Activated CD4-positive, alpha-beta T cell treated with anti-CD3 and anti-CD28 coated beads, Interleukin-2, Interleukin-6, amounts not matched to agents 100 ng/mL and 50 ng/mL, durations not matched to agents 16 hours and 8 hours (primary cell): ENCODE data around the gene MVD.
A peak's percentile ranks its signal among the peaks of the same experiment; 100 is the strongest.

Experiments used
- DNase-seq: peaks from one replicate; pipeline ENCODE4 v3.0.0-alpha.2; 2020

MVD gene

DNA sequence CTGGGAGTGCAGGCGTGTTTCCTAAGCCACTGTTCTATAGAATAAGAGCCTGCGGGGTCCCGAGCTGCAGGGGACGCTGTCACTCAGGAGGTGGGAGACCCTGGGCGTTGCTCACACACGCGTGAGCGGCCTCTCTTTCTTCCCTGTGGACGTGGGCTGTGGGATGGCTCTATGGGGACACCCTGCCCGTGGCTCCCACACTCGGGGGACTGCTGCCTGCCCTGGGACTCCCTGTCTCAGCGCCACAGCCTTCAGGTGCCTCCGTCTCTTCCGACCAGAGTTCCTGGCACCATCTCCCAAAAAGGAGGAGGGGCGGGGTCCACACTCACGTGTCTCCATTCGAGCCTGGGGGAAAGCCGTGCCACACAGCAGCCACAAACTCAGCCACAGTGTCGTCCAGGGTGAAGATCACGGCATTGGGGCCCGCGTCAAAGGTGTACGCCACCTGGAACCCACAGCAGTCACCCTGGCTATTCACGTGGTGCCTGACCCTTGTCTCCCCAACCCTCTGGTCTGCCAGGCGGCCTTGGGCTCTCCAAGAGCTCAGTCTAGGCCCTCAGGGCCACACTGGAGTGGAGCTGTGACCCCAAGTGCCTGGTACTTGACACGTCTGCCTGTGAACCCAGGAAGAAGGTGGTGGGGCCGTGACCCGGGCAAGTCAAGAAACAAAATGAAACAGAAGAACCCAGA is 8.4 kb downstream of the MVD start:
- no peak for DNase-seq

DNA sequence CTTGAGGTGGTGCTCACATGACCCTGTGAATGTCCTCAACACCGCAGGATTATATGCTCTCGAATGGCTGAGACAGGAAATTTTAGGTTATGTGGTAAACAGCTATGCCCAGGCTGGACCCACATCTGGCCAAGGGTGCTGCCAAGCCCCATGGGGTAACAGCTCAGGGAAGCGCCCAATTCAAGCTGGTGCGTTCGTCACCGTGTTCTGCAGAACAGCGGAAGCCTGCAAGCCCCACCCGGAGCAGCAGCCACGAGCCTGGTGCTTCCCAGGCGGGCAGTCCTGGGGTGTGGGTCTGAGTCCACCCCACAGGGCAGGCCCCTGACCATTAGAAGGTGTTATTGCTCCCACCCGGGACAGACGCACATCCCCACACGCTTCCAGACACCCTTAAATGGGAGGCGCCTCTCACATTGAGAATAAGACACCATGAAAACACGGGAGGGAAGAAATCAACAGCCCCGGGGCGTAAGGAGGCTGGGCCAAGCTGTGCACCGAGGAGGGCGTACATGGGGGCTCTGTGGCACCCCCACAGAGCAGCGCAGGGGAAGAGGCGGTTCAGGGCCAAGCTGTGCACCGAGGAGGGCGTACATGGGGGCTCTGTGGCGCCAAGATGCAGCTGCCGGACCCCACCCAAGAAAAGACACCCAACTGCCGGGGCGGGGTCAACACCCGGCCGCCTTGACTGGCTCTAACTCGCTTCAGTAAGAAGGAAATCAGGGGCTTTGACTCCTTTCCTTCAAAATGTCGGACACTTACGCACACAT is 9.1 kb downstream of the MVD start:
- no peak for DNase-seq

DNA sequence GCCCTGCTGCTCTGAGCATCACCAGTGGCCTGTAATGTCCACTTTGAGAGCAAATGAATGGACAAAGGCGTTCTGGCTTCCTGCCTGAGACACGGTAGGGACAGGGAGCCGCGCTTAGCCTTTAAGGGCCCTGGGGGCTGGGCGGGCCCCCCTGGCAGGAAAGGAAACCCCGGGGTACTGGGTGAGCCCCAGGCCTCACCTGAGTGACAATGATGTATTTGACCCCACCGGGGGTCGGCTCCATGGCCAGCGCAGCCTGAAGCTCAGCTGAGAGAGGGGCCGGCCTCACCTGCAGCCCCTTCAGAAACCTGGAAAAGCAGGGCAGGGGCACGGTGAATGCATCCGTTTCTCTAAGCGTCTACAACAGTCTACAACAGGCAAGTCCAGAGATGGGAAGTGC is 9.8 kb downstream of the MVD start:
- no peak for DNase-seq

DNA sequence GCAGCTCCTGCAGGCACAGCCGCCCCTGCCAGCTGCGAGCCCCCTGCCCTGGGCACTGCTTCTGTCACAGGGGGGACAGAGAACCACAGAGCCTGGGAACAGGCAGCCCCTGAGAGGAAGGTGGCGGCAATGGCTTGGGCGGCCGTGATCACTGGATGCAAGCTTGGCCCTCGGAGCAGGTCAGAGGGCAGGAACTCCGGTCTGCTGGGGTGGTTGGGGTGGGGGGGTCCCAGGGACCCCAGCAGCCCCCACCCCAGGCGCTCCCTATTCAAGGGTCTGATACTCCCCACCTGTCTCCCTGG is 10.2 kb downstream of the MVD start:
- DNase-seq: no peak

DNA sequence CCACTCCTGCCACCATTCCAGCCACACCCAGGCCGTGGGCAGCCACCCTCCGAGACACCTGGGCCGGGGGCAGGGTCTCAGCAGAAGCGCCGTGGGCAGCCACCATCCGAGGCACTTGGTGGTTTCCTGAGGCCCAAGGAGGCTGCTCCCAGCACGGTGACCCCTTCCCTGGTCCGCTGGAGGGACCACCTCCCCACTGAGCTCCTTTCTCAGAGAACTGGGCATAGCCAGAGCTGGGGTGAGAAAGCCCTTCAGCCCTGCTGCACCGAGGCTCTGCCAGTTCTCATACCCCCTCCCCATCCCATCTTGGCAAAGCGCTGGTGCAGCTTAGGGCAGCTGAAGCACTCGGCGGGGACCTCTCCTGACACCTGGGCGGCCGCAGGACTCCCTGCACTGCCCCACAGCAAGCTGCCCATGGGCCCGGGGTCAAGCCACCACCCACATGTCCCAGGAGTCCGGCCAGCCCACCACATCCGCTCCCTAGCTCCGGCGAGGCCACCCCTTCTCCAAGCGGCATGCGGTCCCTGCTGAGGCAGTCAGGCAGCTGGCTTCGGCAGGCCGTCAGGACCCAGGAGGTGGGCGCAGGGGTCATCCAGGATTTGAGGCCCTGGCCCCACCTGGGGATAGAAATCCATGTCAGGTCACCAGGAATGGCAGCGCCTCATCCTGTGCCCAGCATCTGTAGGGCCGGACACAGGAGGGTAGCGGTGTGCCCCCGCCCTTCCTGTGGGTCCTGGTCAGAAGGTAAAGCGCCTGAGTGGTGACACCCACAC is 10.7 kb downstream of the MVD start:
- DNase-seq: no peak

- DNase-seq: peak; percentile 91
These were observed 11.5 kb downstream of the MVD start for GRCh38 chr16:88651276-88651988.

DNA sequence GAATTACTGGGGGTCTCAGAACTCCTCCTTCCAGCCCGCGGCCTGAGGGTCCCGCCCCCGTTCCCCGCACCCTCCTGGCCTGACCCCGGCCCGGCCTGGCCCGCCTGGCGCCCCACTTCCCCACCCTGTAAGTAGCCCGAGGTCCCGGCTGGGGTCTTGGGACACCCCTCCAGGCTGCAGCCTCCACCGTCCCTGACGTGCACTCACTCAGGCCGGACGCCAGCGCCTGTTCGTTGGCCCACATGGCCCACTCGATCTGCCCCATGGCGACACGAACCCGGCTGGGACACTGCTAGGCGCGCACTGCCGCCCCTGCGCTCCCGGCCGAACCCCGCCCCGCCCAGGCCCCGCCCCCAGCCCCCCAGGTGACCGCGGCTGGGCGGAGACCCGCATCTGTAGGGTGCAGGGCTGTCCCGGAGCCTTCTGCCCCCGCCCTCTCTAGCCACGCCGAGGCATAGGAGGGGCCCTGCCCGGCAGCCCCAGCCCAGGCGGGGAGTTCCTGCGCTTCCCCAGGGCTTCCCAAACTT is 12.1 kb downstream of the MVD start, which contains the start of gene CYBA:
TSS of gene CYBA (minus strand) at position 305 of the 527 bp plus-strand sequence. CDS start at position 265, 40 bp downstream.
- DNase-seq: peak; percentile 91

DNA sequence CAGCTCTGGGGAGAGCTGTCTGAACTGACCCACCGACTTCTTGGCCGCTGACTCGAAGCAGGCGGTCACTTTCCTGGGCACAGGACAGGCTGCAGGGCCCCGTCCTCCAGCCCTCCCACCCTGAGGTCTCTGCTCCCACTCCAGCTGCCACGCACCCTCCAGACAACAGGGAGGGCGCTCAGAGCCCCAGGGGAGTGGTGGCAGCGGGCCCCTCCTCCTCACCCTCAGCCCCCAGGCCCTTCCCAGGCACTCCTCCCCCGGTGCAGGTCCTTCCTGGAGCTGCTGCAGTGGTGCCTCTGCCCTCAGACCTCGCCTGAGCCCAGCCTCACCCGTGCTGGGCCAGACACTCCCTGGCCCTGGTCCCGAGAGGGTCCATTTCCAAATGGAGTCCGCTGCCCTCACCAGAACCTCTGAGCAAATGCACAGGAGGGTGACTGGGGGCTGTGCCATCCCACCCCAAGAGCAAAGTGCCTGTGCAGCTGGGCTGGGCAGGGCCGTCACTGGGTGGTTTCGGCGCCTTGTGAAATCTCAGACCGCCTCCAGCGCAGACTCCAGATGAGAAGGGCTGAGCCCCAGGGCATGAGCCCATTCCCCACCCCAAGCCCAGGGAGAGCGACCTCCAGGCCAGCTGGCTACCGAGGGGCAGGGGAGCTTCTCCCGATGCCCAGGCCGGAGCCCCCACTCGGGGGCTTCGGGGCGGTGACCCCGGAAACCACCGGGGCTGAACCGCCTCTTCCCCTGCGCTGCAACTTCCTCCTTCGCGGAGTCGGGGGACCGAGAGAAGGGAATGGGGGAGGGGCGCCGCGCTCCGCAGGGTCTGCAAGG is 12.8 kb downstream of the MVD start:
- DNase-seq: peak; percentile 50

GRCh38 chr16:88649195-88649923 is 13.5 kb downstream of the MVD start:
- no peak for DNase-seq

DNA sequence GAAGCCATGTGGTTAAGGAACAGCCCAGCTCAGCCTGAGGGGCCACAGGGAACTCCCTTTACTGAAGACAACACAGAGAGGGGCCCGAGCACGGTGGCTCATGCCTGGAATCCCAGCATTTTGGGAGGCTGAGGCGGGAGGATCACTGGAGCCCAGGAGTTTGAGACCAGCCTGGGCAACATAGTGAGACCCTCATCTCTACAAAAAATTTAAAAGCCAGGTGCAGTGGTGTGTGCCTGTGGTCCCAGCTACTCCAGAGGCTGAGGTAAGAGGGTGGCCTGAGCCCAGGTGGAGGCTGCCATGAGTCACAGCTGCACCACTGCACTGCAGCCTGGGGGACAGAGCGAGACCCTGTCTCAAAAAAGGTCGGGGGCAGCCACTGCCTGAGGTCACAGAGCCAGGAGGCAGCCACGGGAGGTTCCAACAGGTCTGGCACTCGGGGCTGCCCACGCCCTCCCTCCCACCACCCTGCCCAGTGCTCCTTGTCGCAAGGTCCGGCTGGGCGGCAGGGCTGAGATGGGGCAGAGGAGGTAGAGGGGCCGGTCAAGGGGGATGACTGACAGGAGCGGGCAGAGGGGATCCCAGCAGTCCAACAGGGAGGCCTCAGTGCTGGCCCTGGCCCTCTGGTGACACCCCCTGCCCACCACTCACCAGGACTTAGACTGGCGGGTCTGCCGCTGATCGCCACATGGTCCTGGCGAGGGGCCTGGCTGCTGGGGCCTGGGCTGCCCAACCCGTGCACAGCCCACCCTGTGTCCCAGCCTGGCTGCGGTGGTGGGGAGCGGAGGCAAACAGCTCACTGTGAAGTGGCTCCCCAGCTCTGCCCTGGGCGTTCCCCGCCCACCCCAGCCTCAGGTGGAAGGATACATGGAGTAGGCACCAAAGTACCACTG is 15.5 kb downstream of the MVD start:
- no peak for DNase-seq

DNA sequence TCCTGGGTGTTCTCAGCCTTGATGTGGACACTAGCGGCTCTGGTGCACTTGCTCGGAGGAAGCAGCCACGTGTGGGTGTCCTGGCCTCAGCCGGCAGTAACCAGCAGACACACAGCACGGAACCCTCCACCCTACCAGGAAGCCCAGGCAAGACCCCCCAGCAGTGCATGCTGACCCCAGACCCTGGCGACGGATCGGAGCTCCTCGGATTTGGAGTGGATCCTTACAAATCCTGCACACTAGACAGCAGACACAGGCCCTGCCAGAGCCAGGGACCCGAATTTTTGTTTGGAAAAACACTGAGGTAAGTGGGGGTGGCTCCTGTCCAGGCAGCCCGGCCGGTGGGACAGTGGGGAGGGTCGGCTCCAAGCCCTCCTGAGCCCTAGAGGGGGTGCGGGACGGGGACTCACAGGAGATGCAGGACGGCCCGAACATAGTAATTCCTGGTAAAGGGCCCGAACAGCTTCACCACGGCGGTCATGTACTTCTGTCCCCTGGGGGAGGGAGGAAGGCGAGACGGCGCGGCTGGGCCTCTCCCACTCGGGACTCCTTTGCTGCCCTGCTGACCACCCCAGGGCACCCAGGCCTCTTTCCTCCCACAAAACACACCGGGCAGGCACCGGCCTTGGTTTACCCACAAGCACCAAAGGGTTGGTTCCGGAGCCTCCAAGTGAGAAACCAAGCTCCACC is 16.4 kb downstream of the MVD start:
- DNase-seq: no peak

- no peak for DNase-seq
These were observed 16.9 kb downstream of the MVD start for GRCh38 chr16:88645941-88646340.

DNA sequence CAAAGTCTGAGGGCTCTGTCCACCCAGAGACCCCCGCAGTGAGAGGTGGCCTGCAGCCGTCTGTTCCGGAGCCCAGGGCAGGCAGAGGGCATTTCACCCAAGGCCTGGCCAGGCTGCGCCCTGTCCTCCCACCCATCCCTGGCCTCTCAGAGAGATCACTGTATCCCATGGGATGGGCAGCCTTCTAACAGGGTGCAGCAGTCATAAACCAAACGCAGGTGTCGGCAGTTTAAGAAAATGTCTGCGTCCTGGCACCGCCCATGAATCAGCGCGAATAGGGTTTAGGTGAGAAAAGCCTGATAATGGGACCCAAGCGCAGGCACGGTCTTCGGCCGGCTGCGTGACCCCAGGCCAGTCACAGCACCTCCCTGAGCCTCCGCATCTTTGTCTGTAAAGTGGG is 17.4 kb downstream of the MVD start:
- DNase-seq: no peak

DNA sequence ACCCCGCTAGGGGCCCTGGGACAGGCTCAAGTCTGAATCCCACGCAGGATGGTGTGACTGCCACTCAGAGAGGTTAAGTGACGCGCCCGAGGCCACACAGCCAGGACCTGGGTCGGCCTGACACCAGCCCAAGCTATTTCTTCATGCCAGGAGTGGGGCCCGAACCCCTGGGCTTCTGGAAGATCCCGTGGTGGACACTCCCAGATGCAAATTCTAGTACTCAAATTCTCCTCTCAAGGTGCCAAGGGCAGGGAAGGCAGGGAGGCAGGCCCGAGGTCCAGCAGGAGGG is 19.3 kb downstream of the MVD start:
- DNase-seq: no peak

DNA sequence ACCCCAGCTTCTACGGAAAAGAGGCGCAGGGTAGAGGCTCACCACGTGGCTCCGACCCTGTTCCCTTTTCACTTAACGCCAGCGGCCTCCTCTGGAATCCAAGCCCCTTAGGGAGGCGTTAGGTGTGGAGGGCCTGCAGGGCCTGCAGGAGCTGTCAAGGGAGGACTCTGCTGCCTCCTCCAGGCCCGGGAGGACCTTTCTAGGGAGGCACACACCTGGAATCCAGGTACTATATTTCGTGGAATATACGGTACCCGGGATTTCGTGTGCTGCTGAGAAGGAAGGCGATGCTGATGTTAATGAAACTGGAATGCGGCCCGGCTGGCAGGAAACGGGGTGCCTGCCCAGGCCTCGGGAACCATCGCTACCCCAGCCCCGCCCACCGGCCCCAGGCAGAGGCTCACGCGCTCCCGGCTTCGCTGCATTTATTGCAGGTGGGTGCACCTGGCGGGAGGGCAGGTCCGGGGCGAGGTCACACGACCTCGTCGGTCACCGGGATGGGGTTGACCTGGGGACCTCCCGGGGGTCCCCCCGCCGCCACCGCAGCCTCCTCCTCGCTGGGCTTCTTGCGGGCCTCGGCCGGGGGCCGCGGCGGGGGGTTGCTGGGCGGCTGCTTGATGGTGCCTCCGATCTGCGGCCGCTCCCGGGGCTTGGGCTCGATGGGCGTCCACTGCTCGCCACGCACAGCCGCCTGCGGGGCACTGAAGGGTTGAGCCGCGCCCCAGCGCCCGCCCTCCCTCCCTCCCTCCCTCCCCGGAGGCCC is 19.8 kb downstream of the MVD start:
- DNase-seq: no peak

- no peak for DNase-seq
These were observed 22.2 kb downstream of the MVD start for GRCh38 chr16:88640498-88641247.

- no peak for DNase-seq
These were observed 22.8 kb downstream of the MVD start for GRCh38 chr16:88640039-88640495.
